GM12865 (cell line): Measurements from ENCODE around the gene CLUH.

Experiments used
- DNase-seq: peaks from one replicate; pipeline ENCODE4 v3.0.0; 2010; ENCODE audit warnings: low read depth
- H3K4me3 ChIP-seq: 2 replicates; pipeline ENCODE4 v1.5.1; 2011; ENCODE audit warnings: mild to moderate bottlenecking, low read depth, low read length, control low read depth
- CTCF ChIP-seq: IDR thresholded peaks from 2 replicates; pipeline ENCODE4 v1.5.1; 2011; ENCODE audit warnings: low read length, control low read depth, low read depth, inconsistent platforms; ENCODE audit not compliant: insufficient read depth; ENCODE audit errors: missing control alignments

CLUH gene

GRCh38 chr17:2705888-2706795 lies 5.4 kb downstream of the CLUH start:
- H3K4me3 ChIP-seq = no peak overlapping the region
- no peak for TF ChIP-seq CTCF
- no peak for DNase-seq

- no peak for DNase-seq
- H3K4me3 ChIP-seq = no peak overlapping the region
- TF ChIP-seq CTCF = no peak
Observed at GRCh38 chr17:2705263-2705662, 6.3 kb downstream of the CLUH start.

DNA sequence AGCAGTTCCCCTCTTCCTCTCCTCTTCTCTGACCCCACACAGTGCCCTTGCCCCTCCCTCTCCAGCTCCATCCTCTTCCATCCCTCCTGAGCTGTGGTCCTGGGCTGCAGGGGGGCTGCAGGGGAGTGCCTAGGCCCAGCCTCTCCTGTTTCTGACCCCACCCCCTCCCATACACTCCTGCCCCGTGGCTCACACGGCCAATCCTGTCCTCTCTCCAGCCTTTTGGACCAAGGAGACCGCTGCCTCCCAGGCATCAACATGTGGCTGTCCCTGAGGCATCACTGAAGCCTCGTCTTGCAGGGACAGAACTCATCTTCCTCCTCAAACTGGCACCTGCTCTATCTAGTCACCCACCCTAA lies 6.7 kb downstream of the CLUH start:
- H3K4me3 ChIP-seq = no peak overlapping the region
- no peak for DNase-seq
- no peak for TF ChIP-seq CTCF

GRCh38 chr17:2704031-2704889 lies 7.3 kb downstream of the CLUH start:
- DNase-seq = no peak
- no peak overlapping the region for H3K4me3 ChIP-seq
- TF ChIP-seq CTCF = no peak

DNA sequence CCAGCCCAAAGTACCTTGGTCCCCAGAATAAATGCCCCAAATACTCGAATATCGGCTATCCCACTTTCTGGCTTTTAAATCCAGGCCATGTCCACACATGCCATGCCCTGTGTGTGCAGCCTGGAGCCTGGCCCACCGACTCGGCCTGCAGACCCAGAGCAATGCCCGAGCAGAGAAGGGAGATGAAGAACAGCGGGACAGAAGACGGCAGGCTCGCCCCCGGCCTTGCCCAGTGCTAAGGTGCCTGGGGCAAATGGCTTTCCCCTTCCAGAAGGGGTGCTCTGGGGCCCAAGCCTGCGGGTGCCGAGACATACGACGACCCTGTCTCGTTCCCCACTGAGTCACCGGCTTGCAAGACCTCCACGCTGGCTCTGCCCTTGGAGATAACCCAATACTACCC lies 8.0 kb downstream of the CLUH start:
- DNase-seq = no peak
- no peak for TF ChIP-seq CTCF
- no peak overlapping the region for H3K4me3 ChIP-seq

DNA sequence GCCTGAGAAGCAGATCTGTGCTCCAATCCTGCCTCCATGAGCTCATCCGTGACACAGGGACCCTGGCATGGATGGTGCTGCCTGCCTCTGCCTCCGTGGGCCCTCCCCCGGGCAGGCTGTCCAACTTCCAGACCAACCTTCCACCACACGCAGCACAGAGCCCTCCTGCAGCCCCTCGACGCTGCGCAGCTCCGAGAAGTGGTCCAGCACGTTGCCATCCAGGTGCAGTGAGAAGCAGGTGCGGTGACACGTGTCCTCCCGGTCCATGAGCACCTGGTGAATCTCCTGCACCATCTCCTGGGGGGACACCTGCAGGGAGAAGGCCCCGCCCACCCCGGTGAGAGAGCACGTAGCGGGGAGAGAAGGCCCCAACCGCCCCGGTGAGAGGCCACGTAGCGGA lies 8.4 kb downstream of the CLUH start:
- DNase-seq = no peak
- TF ChIP-seq CTCF = no peak
- H3K4me3 ChIP-seq = no peak overlapping the region
